ENCODE data around the gene ZNF648.
"Not testable (repeated sequence)": the region's sequence is repeated elsewhere in the genome, so short reads cannot be mapped to it uniquely, and the experiment has no call there.

The ZNF648 gene

GRCh38 chr1:182098301-182098700 lies 36.8 kb upstream of the ZNF648 start:
- no peak for DNase-seq
- Histone ChIP-seq H3K36me3 (ENCODE audit: control insufficient read depth in 4 of 4, insufficient read depth in 4 of 4, low read length in 3 of 4) (no peaks in the 10 kb centered on the region), H3K4me3 (ENCODE audit: control insufficient read depth in 1 of 7, extremely low read depth in 1 of 7, insufficient read depth in 4 of 7, low read depth in 2 of 7, low read length in 6 of 7) (no peak overlapping the region), H3K27me3 (replicated peaks in 2 of 5; ENCODE audit: control insufficient read depth in 4 of 5, insufficient read depth in 5 of 5, low read length in 4 of 5) (peaks cover 0 to 9% (median 3%) of the 10 kb centered on the region in 5 experiments), H3K27ac (ENCODE audit: insufficient read depth in 1 of 2, low read depth in 1 of 2, low read length in 2 of 2, poor library complexity in 1 of 2, severe bottlenecking in 2 of 2) (no peak overlapping the region), H3K4me1 (ENCODE audit: control extremely low read depth in 1 of 4, control insufficient read depth in 4 of 4, insufficient read depth in 4 of 4, low read length in 3 of 4) (no peaks in the 10 kb centered on the region), H3K9me3 (ENCODE audit: control extremely low read depth in 1 of 5, control insufficient read depth in 4 of 5, insufficient read depth in 2 of 5, low read depth in 1 of 5, low read length in 4 of 5) (no peaks in the 10 kb centered on the region)
- ChIA-PET CTCF (no interaction called here), POLR2A (no interaction called here)
- 100% methylated on average over 3 of the region's 4 CpGs for WGBS (ENCODE audit: insufficient coverage)

- DNase-seq, result no peak
- CTCF ChIA-PET, result interaction anchor here (1.1 to 1.7 kb wide), 3 partner anchors 11 to 301 kb away, joined by 3 to 5 read pairs (median 4); no protein-coding TSS in a partner anchor
- whole genome bisulfite sequencing (ENCODE audit: insufficient coverage), result 93% methylated on average over 2 of the region's 2 CpGs
Measured at GRCh38 chr1:182095946-182096345, 34.4 kb upstream of the ZNF648 start.

GRCh38 chr1:182094514-182095005 lies 33.0 kb upstream of the ZNF648 start:
- WGBS (ENCODE audit: insufficient coverage), result 80% methylated on average over 1 of the region's 5 CpGs
- H3K4me3 ChIP-seq (ENCODE audit: control insufficient read depth in 1 of 7, extremely low read depth in 1 of 7, insufficient read depth in 4 of 7, low read depth in 2 of 7, low read length in 6 of 7); H3K36me3 ChIP-seq (ENCODE audit: control insufficient read depth in 4 of 4, insufficient read depth in 4 of 4, low read length in 3 of 4); H3K27me3 ChIP-seq (replicated peaks in 2 of 5; ENCODE audit: control insufficient read depth in 4 of 5, insufficient read depth in 5 of 5, low read length in 4 of 5); H3K9me3 ChIP-seq (ENCODE audit: control extremely low read depth in 1 of 5, control insufficient read depth in 4 of 5, insufficient read depth in 2 of 5, low read depth in 1 of 5, low read length in 4 of 5); H3K27ac ChIP-seq (ENCODE audit: insufficient read depth in 1 of 2, low read depth in 1 of 2, low read length in 2 of 2, poor library complexity in 1 of 2, severe bottlenecking in 2 of 2); H3K4me1 ChIP-seq (ENCODE audit: control extremely low read depth in 1 of 4, control insufficient read depth in 4 of 4, insufficient read depth in 4 of 4, low read length in 3 of 4); POLR2A ChIA-PET; DNase-seq: not testable (repeated sequence)
- CTCF ChIA-PET, result interaction anchor here (0.6 to 1.2 kb wide), 4 partner anchors 9 to 303 kb away, joined by 3 to 5 read pairs (median 4); no protein-coding TSS in a partner anchor

More at GRCh38 chr1:182095946-182096345, 34.4 kb upstream of the ZNF648 start:
- Histone ChIP-seq H3K9me3 (ENCODE audit: control extremely low read depth in 1 of 5, control insufficient read depth in 4 of 5, insufficient read depth in 2 of 5, low read depth in 1 of 5, low read length in 4 of 5) (no peaks in the 10 kb centered on the region), H3K36me3 (ENCODE audit: control insufficient read depth in 4 of 4, insufficient read depth in 4 of 4, low read length in 3 of 4) (no peaks in the 10 kb centered on the region), H3K4me1 (ENCODE audit: control extremely low read depth in 1 of 4, control insufficient read depth in 4 of 4, insufficient read depth in 4 of 4, low read length in 3 of 4) (no peaks in the 10 kb centered on the region), H3K4me3 (ENCODE audit: control insufficient read depth in 1 of 7, extremely low read depth in 1 of 7, insufficient read depth in 4 of 7, low read depth in 2 of 7, low read length in 6 of 7) (no peak overlapping the region), H3K27ac (ENCODE audit: insufficient read depth in 1 of 2, low read depth in 1 of 2, low read length in 2 of 2, poor library complexity in 1 of 2, severe bottlenecking in 2 of 2) (no peak overlapping the region), H3K27me3 (replicated peaks in 2 of 5; ENCODE audit: control insufficient read depth in 4 of 5, insufficient read depth in 5 of 5, low read length in 4 of 5) (peaks cover 0 to 9% (median 3%) of the 10 kb centered on the region in 5 experiments)
- POLR2A ChIA-PET, result no interaction called here

GRCh38 chr1:182093781-182094180 lies 32.3 kb upstream of the ZNF648 start:
- no peak for DNase-seq
- Histone ChIP-seq H3K27me3 (replicated peaks in 2 of 5; ENCODE audit: control insufficient read depth in 4 of 5, insufficient read depth in 5 of 5, low read length in 4 of 5) (peaks cover 0 to 6% (median 3%) of the 10 kb centered on the region in 5 experiments), H3K36me3 (ENCODE audit: control insufficient read depth in 4 of 4, insufficient read depth in 4 of 4, low read length in 3 of 4) (no peaks in the 10 kb centered on the region), H3K9me3 (ENCODE audit: control extremely low read depth in 1 of 5, control insufficient read depth in 4 of 5, insufficient read depth in 2 of 5, low read depth in 1 of 5, low read length in 4 of 5) (no peaks in the 10 kb centered on the region), H3K4me3 (ENCODE audit: control insufficient read depth in 1 of 7, extremely low read depth in 1 of 7, insufficient read depth in 4 of 7, low read depth in 2 of 7, low read length in 6 of 7) (no peak overlapping the region), H3K27ac (ENCODE audit: insufficient read depth in 1 of 2, low read depth in 1 of 2, low read length in 2 of 2, poor library complexity in 1 of 2, severe bottlenecking in 2 of 2) (no peak overlapping the region), H3K4me1 (ENCODE audit: control extremely low read depth in 1 of 4, control insufficient read depth in 4 of 4, insufficient read depth in 4 of 4, low read length in 3 of 4) (no peaks in the 10 kb centered on the region)
- 100% methylated on average over 1 of the region's 1 CpG for WGBS (ENCODE audit: insufficient coverage)
- CTCF ChIA-PET, result interaction anchor here (0.8 to 1.2 kb wide), 2 partner anchors 12 to 303 kb away, joined by 3 to 5 read pairs; no protein-coding TSS in a partner anchor
- POLR2A ChIA-PET, result no interaction called here

GRCh38 chr1:182092336-182092735 lies 30.8 kb upstream of the ZNF648 start:
- Histone ChIP-seq H3K36me3 (ENCODE audit: control insufficient read depth in 4 of 4, insufficient read depth in 4 of 4, low read length in 3 of 4) (no peaks in the 10 kb centered on the region), H3K4me1 (ENCODE audit: control extremely low read depth in 1 of 4, control insufficient read depth in 4 of 4, insufficient read depth in 4 of 4, low read length in 3 of 4) (peaks cover 0 to 9% (median 7%) of the 10 kb centered on the region in 4 experiments), H3K27ac (ENCODE audit: insufficient read depth in 1 of 2, low read depth in 1 of 2, low read length in 2 of 2, poor library complexity in 1 of 2, severe bottlenecking in 2 of 2) (no peak overlapping the region), H3K9me3 (ENCODE audit: control extremely low read depth in 1 of 5, control insufficient read depth in 4 of 5, insufficient read depth in 2 of 5, low read depth in 1 of 5, low read length in 4 of 5) (no peaks in the 10 kb centered on the region), H3K27me3 (replicated peaks in 2 of 5; ENCODE audit: control insufficient read depth in 4 of 5, insufficient read depth in 5 of 5, low read length in 4 of 5) (peaks cover 0 to 3% (median 0%) of the 10 kb centered on the region in 5 experiments), H3K4me3 (ENCODE audit: control insufficient read depth in 1 of 7, extremely low read depth in 1 of 7, insufficient read depth in 4 of 7, low read depth in 2 of 7, low read length in 6 of 7) (no peak overlapping the region)
- ChIA-PET CTCF (interaction anchor here (0.8 to 2.7 kb wide), 5 partner anchors 11 to 689 kb away, joined by 3 to 9 read pairs (median 4); no protein-coding TSS in a partner anchor), POLR2A (no interaction called here)
- DNase-seq, result no peak
- 100% methylated on average over 3 of the region's 5 CpGs for WGBS (ENCODE audit: insufficient coverage)

- H3K27ac ChIP-seq (ENCODE audit: insufficient read depth in 1 of 2, low read depth in 1 of 2, low read length in 2 of 2, poor library complexity in 1 of 2, severe bottlenecking in 2 of 2), result no peak overlapping the region
- H3K27me3 ChIP-seq (replicated peaks in 2 of 5; ENCODE audit: control insufficient read depth in 4 of 5, insufficient read depth in 5 of 5, low read length in 4 of 5), result no peaks in the 10 kb centered on the region
- POLR2A ChIA-PET, result no interaction called here
- CTCF ChIA-PET, result interaction anchor here (2.3 to 2.7 kb wide), 2 partner anchors 52 to 306 kb away, joined by 9 read pairs; no protein-coding TSS in a partner anchor
- WGBS (ENCODE audit: insufficient coverage), result 95% methylated on average over 2 of the region's 2 CpGs
- DNase-seq, result no peak
- H3K9me3 ChIP-seq (ENCODE audit: control extremely low read depth in 1 of 5, control insufficient read depth in 4 of 5, insufficient read depth in 2 of 5, low read depth in 1 of 5, low read length in 4 of 5), result no peaks in the 10 kb centered on the region
- no peaks in the 10 kb centered on the region for H3K36me3 ChIP-seq (ENCODE audit: control insufficient read depth in 4 of 4, insufficient read depth in 4 of 4, low read length in 3 of 4)
- H3K4me1 ChIP-seq (ENCODE audit: control extremely low read depth in 1 of 4, control insufficient read depth in 4 of 4, insufficient read depth in 4 of 4, low read length in 3 of 4), result peaks cover 0 to 15% (median 12%) of the 10 kb centered on the region in 4 experiments
- H3K4me3 ChIP-seq (ENCODE audit: control insufficient read depth in 1 of 7, extremely low read depth in 1 of 7, insufficient read depth in 4 of 7, low read depth in 2 of 7, low read length in 6 of 7), result no peak overlapping the region
Measured at GRCh38 chr1:182091083-182091482, 29.6 kb upstream of the ZNF648 start.

GRCh38 chr1:182087719-182088350 lies 26.3 kb upstream of the ZNF648 start:
- Histone ChIP-seq H3K27ac (ENCODE audit: insufficient read depth in 1 of 2, low read depth in 1 of 2, low read length in 2 of 2, poor library complexity in 1 of 2, severe bottlenecking in 2 of 2) (no peak overlapping the region), H3K9me3 (ENCODE audit: control extremely low read depth in 1 of 5, control insufficient read depth in 4 of 5, insufficient read depth in 2 of 5, low read depth in 1 of 5, low read length in 4 of 5) (no peaks in the 10 kb centered on the region), H3K27me3 (replicated peaks in 2 of 5; ENCODE audit: control insufficient read depth in 4 of 5, insufficient read depth in 5 of 5, low read length in 4 of 5) (no peaks in the 10 kb centered on the region), H3K4me1 (ENCODE audit: control extremely low read depth in 1 of 4, control insufficient read depth in 4 of 4, insufficient read depth in 4 of 4, low read length in 3 of 4) (peaks cover 0 to 19% (median 16%) of the 10 kb centered on the region in 4 experiments), H3K4me3 (ENCODE audit: control insufficient read depth in 1 of 7, extremely low read depth in 1 of 7, insufficient read depth in 4 of 7, low read depth in 2 of 7, low read length in 6 of 7) (no peak overlapping the region), H3K36me3 (ENCODE audit: control insufficient read depth in 4 of 4, insufficient read depth in 4 of 4, low read length in 3 of 4) (no peaks in the 10 kb centered on the region)
- WGBS (ENCODE audit: insufficient coverage), result 89% methylated on average over 4 of the region's 6 CpGs
- POLR2A ChIA-PET, result no interaction called here
- CTCF ChIA-PET, result interaction anchor here (0.7 to 3.3 kb wide), 7 partner anchors 42 to 703 kb away, joined by 3 to 27 read pairs (median 3); no protein-coding TSS in a partner anchor
- no peak for DNase-seq
